OCI-LY3 (cell line): ENCODE measurements around the gene FNDC4.
"Not testable (repeated sequence)": the region's sequence is repeated elsewhere in the genome, so short reads cannot be mapped to it uniquely, and the experiment has no call there.

Experiments used
- EZH2phosphoT487 ChIP-seq: fragments of 200-600 bp; shearing (Covaris generic); IDR thresholded peaks from 2 replicates; pipeline ENCODE4 v1.6.1; 2018; ENCODE audit warnings: antibody characterized with exemption, mixed run types, low read depth
- TF ChIP-seq, protein P1 (sequence below): fragments of 200-600, 300-600 bp; sonication (generic); IDR thresholded peaks from 2 replicates; pipeline ENCODE4 v1.5.1; 2014; ENCODE audit warnings: antibody characterized with exemption, low read length, low read depth

DNA sequence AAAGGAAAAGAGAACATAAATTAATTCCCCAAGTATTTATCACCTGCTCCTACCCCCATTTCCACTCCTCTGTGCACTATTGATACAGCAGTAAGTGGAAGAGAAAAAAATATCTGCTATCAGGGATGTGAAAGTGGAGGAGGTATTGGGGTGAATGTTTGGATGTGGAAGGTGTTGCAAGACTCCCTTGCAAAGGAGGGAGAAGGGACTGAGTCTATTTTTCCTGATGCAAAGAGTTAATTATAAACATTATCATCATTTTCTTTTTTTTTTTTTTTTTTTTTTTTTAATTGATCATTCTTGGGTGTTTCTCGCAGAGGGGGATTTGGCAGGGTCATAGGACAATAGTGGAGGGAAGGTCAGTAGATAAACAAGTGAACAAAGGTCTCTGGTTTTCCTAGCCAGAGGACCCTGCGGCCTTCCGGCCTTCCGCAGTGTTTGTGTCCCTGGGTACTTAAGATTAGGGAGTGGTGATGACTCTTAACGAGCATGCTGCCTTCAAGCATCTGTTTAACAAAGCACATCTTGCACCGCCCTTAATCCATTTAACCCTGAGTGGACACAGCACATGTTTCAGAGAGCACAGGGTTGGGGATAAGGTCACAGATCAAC is 43.9 kb upstream of the FNDC4 start:
- TF ChIP-seq, protein P1, sequence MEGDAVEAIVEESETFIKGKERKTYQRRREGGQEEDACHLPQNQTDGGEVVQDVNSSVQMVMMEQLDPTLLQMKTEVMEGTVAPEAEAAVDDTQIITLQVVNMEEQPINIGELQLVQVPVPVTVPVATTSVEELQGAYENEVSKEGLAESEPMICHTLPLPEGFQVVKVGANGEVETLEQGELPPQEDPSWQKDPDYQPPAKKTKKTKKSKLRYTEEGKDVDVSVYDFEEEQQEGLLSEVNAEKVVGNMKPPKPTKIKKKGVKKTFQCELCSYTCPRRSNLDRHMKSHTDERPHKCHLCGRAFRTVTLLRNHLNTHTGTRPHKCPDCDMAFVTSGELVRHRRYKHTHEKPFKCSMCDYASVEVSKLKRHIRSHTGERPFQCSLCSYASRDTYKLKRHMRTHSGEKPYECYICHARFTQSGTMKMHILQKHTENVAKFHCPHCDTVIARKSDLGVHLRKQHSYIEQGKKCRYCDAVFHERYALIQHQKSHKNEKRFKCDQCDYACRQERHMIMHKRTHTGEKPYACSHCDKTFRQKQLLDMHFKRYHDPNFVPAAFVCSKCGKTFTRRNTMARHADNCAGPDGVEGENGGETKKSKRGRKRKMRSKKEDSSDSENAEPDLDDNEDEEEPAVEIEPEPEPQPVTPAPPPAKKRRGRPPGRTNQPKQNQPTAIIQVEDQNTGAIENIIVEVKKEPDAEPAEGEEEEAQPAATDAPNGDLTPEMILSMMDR, result not testable (repeated sequence)
- not testable (repeated sequence) for TF ChIP-seq EZH2phosphoT487
